ENCODE measurements around the gene SERAC1.

The SERAC1 gene

DNA sequence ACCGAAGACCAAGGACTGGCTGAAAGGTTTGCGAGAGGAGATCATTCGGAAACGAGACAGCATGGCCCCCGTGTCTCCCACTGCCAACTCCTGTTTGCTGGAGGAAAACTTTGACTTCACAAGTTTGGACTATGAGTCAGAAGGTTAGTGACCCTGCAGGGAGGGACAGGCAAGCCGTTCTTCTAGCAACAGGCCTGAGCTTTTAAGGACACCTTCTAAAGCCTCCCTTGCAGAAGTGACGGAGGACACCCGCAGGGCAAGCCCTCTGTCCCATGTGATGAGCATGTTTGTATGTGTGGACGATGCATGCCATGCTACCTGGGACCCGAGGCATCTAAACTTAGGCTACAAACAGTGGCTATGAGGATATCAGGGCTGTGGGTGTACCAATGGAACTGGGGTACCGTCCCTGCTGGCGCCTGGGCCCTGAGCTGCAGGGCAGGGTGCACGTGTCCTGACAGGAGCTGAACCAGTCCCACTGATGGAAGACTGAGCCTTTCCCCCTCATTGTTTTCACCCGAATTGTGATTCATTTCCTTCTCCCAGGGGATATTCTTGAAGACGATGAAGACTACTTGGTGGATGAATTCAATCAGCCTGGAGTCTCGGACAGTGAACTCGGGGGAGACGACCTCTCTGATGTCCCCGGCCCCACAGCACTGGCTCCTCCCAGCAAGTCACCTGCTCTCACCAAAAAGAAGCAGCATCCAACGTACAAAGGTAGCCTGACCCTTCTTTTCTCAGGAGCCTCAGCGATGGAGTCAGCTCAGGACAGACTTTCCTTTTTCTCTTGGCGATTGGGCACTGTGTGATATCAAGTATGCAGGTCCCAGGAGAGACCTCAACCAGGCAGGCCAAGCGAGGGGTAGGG, 84.4 kb downstream of the SERAC1 start:
- in situ Hi-C loops (cut with HindIII; ENCODE audit: low sequenced_read_pairs): no loop called here

DNA sequence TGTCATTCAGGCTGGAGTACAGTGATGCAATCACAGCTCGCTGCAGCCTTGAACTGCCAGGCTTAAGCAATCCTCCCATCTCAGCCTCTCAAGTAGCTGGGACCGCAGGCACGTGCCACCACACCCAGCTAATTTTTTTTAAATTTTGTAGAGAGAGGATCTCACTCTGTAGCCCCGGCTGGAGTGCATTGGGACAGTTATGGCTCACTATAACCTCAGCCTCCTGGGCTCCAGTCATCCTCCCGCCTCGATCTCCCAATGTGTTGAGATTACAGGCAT, 86.5 kb downstream of the SERAC1 start:
- in situ Hi-C loops (cut with HindIII; ENCODE audit: low sequenced_read_pairs): no loop called here

DNA sequence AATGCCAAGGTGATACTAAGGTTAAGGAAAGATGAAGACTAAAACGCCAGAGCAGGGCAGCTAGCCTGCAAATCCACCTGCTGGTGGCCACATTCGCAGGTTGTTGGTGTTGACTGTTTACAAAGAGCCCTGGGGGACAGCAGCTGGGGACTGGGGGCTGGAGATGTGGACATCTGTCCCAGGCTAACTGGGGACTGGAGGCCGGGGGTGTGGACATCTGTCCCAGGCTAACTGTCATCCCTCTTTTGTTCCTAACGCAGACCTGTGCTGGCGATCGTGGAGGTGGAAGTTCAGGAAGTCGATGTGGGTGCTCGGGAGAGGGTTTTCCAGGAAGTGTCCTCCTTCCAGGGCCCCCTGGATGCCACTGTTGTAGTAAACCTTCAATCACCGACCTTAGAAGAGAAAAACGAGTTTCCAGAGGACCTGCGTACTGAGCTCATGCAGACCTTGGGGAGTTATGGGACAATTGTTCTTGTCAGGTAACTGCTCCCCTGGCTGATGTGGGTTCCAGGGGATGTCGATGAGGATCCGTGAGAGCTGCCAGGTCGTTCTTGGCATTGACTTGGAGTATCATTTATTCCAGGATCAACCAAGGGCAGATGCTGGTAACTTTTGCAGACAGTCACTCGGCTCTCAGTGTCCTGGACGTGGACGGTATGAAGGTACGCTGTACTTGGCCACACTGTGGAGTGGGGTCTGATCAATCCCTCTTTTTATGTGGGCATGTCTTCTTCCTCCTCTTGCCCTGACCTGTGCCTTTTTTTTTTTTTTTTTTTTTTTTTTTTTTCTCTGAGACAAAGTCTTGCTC, 87.0 kb downstream of the SERAC1 start:
- in situ Hi-C loops (cut with HindIII; ENCODE audit: low sequenced_read_pairs): no loop called here

DNA sequence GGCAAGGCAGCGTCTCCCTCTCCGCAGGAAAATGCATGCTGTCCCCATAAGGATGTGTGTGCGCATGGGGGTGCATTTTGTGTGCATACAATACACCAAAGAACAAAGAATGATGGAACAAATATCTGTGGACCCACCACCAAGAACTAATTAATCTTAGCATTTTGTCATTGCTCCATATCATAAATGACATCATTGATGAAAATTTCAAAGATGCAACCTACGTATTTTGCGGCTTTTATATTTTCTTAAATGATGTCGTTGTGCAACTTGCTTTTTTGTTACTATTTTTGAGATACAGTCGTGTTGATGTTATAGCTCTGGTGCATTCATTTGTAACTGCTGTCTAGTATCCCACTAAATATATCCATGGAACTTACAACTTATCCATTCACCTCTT, 89.7 kb downstream of the SERAC1 start:
- in situ Hi-C loops (cut with HindIII; ENCODE audit: low sequenced_read_pairs): no loop called here

DNA sequence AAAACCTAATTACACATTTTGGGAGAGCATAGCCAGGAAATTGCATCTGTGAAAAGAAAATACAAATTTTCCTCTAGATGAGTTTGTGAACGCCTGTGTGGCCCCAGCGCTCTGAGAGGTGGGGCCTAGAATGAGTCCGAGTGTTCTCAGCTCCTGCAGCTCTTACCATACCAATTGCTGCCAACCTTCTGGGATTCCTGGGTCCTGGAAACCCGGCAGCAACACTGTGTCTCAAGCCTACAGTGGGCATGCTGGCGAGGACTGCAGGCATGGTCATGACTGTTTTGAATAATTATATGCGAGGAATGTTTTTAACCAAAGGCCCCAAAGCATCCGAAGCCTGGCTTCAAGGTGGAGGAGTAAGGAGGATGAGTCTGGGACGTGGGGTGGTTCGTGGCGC, 90.4 kb downstream of the SERAC1 start:
- in situ Hi-C loops (cut with HindIII; ENCODE audit: low sequenced_read_pairs): no loop called here

DNA sequence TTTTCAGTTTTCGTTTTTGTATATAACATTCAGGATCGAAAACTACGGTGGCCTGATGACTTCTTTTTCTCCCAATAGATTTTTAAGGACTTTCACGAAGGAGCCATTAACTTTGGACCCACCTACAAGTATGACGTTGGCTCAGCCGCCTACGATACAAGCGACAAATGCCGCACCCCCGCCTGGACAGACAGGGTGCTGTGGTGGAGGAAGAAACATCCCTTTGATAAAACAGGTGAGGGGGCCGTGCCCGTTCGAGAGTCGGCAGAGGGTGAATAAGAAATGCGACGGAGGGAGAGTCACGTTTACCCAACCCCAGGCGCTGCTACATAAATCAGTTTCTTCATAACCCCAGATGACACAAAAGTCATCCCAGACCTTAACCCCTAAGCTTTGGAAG, 91.5 kb downstream of the SERAC1 start:
- in situ Hi-C loops (cut with HindIII; ENCODE audit: low sequenced_read_pairs): no loop called here

DNA sequence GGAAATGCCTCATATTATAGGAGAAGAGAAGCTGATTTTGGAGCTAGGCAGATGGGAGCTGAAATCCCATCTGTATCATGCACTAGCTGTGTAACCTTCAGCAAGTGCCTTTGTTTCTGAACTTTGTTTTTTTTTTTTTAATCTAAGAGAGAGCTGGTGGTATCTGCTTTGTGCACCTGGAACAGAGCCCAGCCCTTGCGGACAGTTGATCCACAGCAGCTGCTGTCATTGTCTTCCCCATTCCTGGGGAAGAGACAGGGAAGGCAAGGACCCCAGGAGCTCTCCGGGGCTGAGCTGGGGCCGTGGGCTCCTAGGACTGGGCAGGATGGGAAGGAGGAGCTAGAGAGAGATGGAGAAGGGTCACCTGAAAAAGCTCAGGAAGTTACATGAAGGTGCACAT, 94.3 kb downstream of the SERAC1 start:
- in situ Hi-C loops (cut with HindIII; ENCODE audit: low sequenced_read_pairs): no loop called here

DNA sequence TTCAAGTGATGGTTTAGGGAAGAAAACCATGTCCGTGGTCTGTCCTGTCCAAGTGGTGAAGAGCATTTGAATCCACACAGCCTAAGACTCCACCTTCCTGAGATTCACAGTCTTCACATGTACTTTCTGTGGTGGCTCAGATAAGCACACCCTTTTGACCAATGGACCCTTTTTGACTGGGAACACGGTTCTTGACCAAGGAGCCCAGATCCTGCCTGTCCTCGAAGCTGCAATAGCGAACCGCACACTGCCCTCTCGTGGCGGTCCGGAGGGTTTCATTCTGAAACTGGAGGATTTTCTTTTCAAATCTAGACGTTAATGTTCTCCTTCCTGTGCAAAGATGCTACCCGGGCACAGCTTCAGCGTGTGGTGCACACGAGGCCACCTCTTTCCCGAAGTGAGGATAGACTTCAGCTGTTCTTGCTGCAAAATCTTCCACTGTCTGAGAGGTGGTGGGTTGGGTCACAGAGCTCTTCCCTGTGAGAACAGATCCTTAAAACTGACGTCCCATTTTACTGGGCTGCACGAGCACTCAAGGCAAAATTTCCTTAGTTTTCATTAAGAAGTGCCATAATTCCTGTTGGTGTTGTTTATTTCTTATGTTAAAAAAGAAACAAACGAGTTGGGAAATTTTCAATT, 95.9 kb downstream of the SERAC1 start:
- in situ Hi-C loops (cut with HindIII; ENCODE audit: low sequenced_read_pairs): no loop called here

DNA sequence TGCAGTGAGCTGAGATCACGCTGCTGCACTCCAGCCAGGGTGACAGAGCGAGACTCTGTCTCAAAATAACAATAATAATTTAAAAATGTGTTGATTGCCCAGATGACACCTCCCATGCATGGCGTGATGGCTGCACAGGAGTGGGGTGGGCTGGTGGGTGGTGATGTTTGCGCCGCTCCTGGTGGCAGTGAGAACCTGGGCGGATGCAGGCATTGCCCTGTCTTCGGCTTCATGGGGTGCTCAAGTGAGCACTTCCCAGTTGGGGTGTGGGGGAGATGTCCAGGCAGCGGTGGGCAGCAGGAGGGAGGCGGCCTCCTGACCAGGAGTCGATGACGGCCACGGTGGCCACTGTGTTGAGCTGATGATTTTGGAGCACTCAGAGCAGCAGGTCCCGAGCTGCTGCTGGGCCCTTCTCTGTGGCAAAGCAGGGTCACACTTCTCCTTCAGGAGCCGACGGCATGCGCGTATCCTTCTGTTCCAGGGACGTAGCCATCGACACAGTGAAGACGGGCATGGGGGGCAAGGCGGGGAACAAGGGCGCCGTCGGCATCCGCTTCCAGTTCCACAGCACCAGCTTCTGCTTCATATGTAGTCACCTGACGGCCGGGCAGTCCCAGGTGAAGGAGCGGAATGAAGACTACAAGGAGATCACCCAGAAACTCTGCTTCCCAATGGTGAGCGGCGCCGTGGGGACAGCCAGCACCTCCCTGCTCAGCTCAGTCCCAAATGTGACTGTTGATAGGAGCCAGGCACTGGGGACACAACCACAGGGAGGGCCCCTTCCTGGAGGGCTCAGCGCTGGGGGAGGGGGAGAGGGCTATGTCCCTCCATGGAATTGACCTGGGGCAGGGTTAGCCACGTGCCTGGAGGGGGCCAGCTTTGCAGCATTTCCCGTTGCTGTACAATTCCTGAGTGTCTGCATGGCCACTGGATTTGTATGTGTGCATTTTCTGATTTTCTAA, 96.7 kb downstream of the SERAC1 start:
- in situ Hi-C loops (cut with HindIII; ENCODE audit: low sequenced_read_pairs): no loop called here

DNA sequence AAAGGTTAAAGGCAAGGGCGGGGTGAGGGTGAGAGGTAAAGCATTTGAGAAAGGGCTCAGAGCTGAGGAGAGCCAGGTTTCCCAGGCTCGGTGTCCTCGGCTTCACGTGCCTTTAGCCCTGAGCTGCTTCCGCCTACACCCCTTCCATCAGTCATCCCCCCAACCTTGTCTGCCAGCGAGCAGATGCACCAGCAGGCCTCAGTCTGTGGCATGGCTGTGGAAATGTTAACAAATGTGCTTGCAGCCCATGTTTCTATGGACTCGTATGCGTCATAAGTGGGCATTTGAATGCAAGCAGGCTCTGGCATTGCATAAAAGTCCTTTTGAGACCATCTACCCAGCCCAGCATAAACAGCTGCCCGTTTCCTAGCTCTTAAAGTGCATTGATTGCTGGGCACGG, 97.5 kb downstream of the SERAC1 start:
- in situ Hi-C loops (cut with HindIII; ENCODE audit: low sequenced_read_pairs): no loop called here

DNA sequence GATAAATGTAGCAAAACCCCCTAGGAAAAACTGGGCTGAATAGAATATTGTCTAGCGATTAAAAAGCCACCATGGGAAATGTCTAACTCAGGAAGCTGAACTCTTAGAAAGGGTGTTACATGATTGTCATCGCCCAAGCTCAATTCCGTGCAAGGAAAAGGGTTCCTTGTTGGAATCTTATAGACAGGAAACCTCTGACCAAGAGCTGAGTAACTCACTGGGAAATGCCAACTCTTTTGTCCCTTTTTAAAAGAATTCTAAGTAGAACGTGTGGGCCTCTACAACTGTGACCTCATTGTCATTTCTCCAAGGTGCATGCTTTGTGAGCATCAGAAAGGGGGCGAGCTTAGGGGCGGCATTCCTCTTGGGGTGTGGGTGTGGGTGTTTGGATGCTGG, 98.3 kb downstream of the SERAC1 start:
- in situ Hi-C loops (cut with HindIII; ENCODE audit: low sequenced_read_pairs): no loop called here

DNA sequence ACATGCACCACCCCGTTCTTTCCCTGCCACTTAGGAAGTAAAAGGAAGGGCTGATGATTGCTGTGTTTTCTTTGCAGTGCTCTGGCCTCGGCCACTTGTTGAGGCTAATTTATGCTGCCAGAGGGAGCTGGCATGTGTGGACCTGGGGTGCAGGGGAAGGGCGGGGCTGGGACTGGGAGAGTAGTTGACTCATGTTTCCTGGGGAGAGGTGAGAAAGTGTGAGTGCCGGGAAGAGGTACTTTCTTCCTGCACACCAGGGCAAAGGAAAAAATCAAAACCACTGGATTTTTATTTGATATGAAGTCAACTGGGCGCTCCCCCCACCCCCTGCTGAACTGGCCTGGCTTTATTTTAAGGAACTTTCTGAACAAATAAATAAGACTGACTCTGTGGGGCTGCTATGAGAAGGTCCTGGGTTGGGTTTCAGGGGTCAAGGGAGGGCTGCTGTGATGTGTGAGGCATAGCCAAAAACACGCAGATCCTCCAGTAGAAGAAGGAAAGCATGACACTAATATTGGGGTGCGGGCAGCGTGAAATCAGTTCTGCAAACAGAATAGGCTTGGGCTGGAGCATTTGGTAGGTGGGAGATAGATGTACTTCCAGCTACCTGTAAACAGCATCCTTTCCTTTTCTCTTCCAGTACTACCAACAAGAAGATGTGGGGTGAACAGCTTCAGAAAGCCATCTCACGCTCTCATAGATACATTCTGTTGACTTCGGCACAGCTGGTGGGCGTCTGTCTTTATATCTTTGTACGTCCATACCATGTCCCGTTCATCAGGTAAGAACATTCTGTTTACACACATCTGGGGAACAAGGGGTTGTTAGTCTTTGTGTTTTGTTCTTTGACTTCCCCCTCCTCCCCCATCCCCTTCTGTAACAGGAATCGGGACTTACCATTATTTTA, 98.9 kb downstream of the SERAC1 start:
- in situ Hi-C loops (cut with HindIII; ENCODE audit: low sequenced_read_pairs): no loop called here

DNA sequence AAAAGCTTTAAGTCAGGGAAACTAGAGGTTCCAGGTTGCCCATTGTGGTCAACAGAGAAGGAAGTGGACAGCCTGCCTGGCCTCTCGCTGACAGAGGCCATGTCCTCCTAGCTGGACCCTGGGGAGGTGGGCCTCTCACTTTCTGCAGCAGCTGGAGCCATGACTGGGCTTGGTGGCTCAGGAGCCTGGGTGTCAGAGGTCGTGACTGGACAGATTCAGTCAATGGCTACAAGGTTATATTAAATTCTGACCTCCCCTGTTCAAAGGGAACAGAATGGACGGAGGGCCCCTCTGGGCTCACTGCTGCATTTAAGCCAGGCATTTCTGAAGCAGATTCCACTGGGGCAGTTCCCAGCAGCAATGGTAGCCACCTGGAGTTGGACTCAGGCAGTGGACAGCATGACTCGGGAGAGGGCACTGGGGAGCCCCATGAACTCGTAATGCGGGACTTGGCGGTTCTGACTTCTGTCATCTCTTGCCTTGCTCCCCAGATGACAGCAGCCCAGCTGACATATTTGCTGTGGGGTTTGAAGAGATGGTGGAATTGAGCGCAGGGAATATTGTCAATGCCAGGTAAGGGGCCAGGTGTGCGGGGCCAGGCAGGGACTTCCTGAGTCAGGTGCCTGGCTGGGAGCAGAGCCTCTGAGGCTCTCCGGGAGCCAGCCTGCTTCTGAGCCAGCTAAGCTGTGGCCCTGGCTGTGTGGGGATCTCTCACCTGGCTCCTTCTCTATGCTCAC, 99.7 kb downstream of the SERAC1 start:
- in situ Hi-C loops (cut with HindIII; ENCODE audit: low sequenced_read_pairs): no loop called here

DNA sequence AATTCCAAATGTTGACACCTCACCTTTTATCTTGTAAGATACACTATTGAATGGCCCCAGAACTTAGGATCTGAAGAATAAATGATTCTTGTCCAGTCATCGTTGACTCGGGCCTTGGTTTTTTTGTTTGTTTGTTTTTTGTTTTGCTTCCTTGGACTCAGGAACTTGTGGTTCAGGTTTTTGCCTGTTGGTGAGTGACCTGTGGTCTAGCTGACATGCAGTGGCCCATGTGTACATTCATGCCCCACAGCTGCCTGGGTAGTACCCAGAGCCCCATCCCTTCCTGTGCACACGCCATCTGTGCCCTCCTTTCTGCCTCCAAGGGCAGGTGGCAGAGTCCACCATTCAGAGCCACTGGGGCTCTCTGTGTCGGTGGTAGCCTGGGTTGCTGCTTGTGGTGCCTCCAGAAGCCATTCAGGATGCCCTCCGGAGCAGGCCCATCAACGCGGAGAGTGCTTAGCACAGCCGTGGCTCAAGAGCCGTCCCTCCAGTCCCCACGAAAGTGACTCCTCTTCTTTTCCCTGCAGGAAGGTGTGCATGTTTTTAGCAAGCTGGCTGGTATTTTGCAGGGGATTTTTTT, 100.5 kb downstream of the SERAC1 start:
- in situ Hi-C loops (cut with HindIII; ENCODE audit: low sequenced_read_pairs): no loop called here

DNA sequence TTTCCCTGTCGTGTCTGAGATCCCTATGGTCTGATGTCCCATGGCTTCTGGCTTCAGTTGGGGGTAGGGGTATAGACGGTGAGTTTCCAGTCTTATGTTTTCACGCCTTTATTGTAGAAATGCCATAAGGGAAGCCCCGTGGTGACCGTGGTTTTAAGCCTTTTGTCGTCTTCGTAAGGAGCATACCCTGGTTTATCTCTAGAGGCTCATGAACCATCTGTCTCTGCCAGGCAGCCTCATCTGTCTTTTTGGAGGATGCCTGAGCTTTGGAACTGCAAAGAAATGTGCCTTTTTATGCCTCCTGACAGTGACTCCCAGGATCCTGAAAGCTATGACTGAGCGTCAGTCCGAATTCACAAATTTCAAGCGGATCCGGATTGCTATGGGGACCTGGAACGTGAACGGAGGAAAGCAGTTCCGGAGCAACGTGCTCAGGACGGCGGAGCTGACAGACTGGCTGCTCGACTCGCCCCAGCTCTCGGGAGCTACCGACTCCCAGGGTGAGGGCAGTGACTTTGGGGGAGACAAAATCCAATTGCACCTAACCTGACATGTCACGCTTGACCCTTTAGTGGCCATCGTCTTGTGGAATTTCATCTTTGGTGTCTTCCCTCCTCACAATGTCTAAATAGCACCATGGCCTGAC, 101.8 kb downstream of the SERAC1 start:
- in situ Hi-C loops (cut with HindIII; ENCODE audit: low sequenced_read_pairs): no loop called here

DNA sequence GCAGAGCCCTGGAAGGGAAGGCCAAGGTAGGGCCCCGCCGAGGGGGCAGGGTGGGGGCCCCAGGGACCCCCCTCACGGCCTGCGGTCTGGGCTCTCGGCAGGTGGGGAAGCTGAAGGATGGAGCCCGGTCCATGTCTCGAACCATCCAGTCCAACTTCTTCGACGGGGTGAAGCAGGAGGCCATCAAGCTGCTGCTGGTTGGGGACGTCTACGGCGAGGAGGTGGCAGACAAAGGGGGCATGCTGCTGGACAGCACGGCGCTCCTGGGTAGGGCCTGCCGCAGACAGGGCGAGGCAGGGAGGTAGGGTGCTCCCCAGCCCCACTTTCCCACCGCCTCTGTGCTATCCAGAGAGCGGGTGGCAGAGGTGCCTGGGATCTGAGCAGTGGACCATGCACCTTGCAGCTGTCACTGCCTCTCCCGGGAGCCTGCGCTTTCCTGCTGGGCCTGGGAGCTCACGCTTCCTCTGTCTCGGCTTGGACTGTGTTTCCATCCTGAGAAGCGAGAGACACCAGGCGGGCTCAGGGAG, 103.3 kb downstream of the SERAC1 start:
- in situ Hi-C loops (cut with HindIII; ENCODE audit: low sequenced_read_pairs): loop anchor here (5.0 kb wide), 1 partner anchor 92 kb away; no protein-coding TSS in a partner anchor

DNA sequence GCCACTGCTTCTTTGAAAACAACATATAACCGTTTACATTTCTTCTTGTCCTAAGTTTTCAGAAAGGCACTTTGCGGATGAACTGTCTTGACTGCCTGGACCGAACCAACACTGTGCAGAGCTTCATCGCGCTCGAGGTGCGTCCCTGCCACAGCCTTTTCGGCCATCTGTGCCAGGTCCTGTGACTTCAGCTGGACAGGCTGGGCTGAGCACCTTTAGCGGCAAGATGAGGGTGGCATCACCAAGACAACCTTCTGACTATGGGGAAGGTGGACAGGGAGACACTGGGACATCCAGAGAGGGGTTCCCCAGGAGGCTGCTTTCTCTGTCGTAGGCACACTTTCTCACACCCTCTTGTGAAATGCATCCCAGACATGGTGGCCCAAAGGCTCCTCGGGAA, 104.3 kb downstream of the SERAC1 start:
- in situ Hi-C loops (cut with HindIII; ENCODE audit: low sequenced_read_pairs): loop anchor here (5.0 kb wide), 1 partner anchor 91 kb away; no protein-coding TSS in a partner anchor

Measured in endothelial cell of hepatic sinusoid (primary cell).